ENCODE results near the gene CHST9.
"Not testable (repeated sequence)": the region's sequence is repeated elsewhere in the genome, so short reads cannot be mapped to it uniquely, and the experiment has no call there.

DNA sequence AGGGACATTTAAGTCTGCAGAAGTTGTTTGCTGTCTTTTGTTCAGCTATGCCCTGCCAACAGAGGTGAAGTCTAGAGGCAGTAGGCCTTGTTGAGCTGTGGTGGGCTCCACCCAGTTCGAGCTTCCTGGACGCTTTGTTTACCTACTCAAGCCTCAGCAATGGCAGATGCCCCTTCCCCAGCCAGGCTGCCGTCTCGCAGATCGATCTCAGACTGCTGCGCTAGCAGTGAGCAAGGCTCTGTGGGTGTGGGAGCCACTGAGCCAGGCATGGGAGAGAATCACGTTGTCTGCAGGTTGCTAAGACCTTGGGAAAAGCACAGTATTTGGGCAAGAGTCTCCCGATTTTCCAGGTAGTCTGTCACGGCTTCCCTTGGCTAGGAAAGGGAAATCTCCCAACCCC lies 91.8 kb downstream of the CHST9 start:
- TF ChIP-seq MZF1 (CRISPR knock-in tag; IDR thresholded peaks at IDR 0.05; ENCODE audit: borderline replicate concordance); POLR2A (IDR thresholded peaks at IDR 0.05; ENCODE audit: insufficient read depth in 1 of 2, low read depth in 2 of 2, low read length in 2 of 2); MAFF (IDR thresholded peaks at IDR 0.05; ENCODE audit: low read depth, low read length); GABPA (IDR thresholded peaks at IDR 0.05; ENCODE audit: low read depth, low read length); GABPA (CRISPR knock-in tag; IDR thresholded peaks at IDR 0.05; ENCODE audit: low read depth); ZNF563 (CRISPR knock-in tag; IDR thresholded peaks at IDR 0.05); IRF2 (CRISPR knock-in tag; IDR thresholded peaks at IDR 0.05); POLR2AphosphoS5 (IDR thresholded peaks at IDR 0.05; ENCODE audit: low read depth, low read length); HDAC6 (IDR thresholded peaks at IDR 0.05; ENCODE audit: low read depth, low read length); NCOR1 (IDR thresholded peaks at IDR 0.05; ENCODE audit: borderline replicate concordance, low read length): not testable (repeated sequence)
- TF ChIP-seq, protein P1, sequence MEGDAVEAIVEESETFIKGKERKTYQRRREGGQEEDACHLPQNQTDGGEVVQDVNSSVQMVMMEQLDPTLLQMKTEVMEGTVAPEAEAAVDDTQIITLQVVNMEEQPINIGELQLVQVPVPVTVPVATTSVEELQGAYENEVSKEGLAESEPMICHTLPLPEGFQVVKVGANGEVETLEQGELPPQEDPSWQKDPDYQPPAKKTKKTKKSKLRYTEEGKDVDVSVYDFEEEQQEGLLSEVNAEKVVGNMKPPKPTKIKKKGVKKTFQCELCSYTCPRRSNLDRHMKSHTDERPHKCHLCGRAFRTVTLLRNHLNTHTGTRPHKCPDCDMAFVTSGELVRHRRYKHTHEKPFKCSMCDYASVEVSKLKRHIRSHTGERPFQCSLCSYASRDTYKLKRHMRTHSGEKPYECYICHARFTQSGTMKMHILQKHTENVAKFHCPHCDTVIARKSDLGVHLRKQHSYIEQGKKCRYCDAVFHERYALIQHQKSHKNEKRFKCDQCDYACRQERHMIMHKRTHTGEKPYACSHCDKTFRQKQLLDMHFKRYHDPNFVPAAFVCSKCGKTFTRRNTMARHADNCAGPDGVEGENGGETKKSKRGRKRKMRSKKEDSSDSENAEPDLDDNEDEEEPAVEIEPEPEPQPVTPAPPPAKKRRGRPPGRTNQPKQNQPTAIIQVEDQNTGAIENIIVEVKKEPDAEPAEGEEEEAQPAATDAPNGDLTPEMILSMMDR (CRISPR knock-in tag; IDR thresholded peaks at IDR 0.05): not testable (repeated sequence)
- TF ChIP-seq, protein P2, sequence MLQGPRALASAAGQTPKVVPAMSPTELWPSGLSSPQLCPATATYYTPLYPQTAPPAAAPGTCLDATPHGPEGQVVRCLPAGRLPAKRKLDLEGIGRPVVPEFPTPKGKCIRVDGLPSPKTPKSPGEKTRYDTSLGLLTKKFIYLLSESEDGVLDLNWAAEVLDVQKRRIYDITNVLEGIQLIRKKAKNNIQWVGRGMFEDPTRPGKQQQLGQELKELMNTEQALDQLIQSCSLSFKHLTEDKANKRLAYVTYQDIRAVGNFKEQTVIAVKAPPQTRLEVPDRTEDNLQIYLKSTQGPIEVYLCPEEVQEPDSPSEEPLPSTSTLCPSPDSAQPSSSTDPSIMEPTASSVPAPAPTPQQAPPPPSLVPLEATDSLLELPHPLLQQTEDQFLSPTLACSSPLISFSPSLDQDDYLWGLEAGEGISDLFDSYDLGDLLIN (CRISPR knock-in tag; IDR thresholded peaks at IDR 0.05; ENCODE audit: borderline replicate concordance): not testable (repeated sequence)
- TF ChIP-seq, protein P3, sequence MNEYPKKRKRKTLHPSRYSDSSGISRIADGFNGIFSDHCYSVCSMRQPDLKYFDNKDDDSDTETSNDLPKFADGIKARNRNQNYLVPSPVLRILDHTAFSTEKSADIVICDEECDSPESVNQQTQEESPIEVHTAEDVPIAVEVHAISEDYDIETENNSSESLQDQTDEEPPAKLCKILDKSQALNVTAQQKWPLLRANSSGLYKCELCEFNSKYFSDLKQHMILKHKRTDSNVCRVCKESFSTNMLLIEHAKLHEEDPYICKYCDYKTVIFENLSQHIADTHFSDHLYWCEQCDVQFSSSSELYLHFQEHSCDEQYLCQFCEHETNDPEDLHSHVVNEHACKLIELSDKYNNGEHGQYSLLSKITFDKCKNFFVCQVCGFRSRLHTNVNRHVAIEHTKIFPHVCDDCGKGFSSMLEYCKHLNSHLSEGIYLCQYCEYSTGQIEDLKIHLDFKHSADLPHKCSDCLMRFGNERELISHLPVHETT (CRISPR knock-in tag; conservative IDR thresholded peaks at IDR 0.05): not testable (repeated sequence)
- TF ChIP-seq, protein P4, sequence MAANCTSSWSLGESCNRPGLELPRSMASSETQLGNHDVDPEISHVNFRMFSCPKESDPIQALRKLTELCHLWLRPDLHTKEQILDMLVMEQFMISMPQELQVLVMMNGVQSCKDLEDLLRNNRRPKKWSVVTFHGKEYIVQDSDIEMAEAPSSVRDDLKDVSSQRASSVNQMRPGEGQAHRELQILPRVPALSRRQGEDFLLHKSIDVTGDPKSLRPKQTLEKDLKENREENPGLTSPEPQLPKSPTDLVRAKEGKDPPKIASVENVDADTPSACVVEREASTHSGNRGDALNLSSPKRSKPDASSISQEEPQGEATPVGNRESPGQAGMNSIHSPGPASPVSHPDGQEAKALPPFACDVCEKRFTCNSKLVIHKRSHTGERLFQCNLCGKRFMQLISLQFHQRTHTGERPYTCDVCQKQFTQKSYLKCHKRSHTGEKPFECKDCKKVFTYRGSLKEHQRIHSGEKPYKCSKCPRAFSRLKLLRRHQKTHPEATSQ (CRISPR knock-in tag; IDR thresholded peaks at IDR 0.05; ENCODE audit: borderline replicate concordance): not testable (repeated sequence)
